ENCODE data around the gene LMOD3. TPM values are rescaled to one million over a fixed set of nuclear protein-coding genes. Genes with fewer than 3 reads are reported as not detected.

Gene LMOD3
- total and polyA plus RNA-seq, 2 of the 4 experiments (the other 2 are of a cell fraction), result not detected

DNA sequence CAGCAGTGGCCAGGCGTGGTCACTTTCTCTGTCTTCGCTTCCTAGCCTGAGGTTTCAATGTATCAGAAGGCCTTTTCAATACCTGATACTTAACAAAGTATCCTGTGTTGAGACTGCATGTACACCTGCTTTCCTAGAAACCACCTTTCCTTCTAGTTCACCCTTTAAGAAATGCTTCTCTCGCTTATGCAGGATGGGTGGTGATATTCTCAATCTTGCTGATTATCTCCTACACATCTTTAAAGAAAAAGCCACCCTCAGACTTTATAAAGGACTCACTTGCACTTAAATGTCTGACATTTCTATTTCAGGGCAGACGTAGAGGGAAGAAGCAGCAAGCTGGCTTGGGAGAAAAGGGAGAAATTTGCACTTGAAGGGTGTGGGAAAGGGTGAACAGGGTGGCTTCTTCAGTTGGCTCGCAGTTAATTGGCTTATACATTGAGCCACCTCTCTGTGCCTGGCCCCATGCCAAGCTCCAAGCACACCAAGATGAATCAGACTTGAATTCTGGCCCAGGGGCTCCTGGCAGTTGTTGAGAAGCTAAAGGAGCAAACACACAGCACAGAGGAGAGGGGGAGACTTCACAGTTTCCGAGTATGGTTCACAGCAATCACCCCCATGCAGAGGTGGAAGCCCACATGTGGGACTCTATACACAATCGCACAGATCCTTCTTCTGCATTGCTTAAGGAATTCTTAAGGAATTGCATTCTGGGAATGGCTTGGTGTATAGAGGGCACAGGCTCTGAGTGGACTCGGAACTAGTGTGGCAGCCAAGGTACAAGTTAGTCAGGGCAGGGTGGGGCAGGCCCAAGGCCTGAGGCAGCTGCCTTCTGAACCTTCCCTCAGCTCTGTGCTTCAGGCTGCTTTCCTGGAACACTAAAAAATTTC, 36.3 kb downstream of the LMOD3 start:
- intact Hi-C loops (cut with micrococcal nuclease), result loop anchor here (10.0 kb wide), 2 partner anchors 779 to 859 kb away; no protein-coding TSS in a partner anchor
- TF ChIP-seq RCOR1 (IDR thresholded peaks at IDR 0.05; ENCODE audit: insufficient replicate concordance, low read length) (peak; percentile 14), FOS (IDR thresholded peaks at IDR 0.05; ENCODE audit: low read depth, low read length) (no peak), POLR2A (IDR thresholded peaks at IDR 0.05; ENCODE audit: low read depth, low read length) (no peak), RAD21 (IDR thresholded peaks at IDR 0.05; ENCODE audit: low read length) (no peak), RFX5 (IDR thresholded peaks at IDR 0.05; ENCODE audit: low read depth, low read length) (no peak), MAZ (IDR thresholded peaks at IDR 0.05; ENCODE audit: borderline replicate concordance, low read depth, low read length) (no peak), CEBPB (IDR thresholded peaks at IDR 0.05; ENCODE audit: low read depth, low read length) (0 out of 2 replicates have a peak, but pooled peaks have one; percentile 4), BHLHE40 (IDR thresholded peaks at IDR 0.05; ENCODE audit: low read depth, low read length) (no peak), NFE2L2 (IDR thresholded peaks at IDR 0.05; ENCODE audit: low read depth, low read length) (no peak), SMC3 (IDR thresholded peaks at IDR 0.05; ENCODE audit: low read depth, low read length) (no peak), MXI1 (IDR thresholded peaks at IDR 0.05; ENCODE audit: borderline replicate concordance, low read depth, low read length) (no peak), MAFK (IDR thresholded peaks at IDR 0.05; ENCODE audit: low read depth, low read length) (no peak), CHD1 (IDR thresholded peaks at IDR 0.05; ENCODE audit: low read depth, low read length) (0 out of 2 replicates have a peak, but pooled peaks have one; percentile 73)
- TF ChIP-seq, protein P1, sequence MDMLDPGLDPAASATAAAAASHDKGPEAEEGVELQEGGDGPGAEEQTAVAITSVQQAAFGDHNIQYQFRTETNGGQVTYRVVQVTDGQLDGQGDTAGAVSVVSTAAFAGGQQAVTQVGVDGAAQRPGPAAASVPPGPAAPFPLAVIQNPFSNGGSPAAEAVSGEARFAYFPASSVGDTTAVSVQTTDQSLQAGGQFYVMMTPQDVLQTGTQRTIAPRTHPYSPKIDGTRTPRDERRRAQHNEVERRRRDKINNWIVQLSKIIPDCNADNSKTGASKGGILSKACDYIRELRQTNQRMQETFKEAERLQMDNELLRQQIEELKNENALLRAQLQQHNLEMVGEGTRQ (IDR thresholded peaks at IDR 0.05; ENCODE audit: low read depth, low read length), result no peak
- TF ChIP-seq, protein P2, sequence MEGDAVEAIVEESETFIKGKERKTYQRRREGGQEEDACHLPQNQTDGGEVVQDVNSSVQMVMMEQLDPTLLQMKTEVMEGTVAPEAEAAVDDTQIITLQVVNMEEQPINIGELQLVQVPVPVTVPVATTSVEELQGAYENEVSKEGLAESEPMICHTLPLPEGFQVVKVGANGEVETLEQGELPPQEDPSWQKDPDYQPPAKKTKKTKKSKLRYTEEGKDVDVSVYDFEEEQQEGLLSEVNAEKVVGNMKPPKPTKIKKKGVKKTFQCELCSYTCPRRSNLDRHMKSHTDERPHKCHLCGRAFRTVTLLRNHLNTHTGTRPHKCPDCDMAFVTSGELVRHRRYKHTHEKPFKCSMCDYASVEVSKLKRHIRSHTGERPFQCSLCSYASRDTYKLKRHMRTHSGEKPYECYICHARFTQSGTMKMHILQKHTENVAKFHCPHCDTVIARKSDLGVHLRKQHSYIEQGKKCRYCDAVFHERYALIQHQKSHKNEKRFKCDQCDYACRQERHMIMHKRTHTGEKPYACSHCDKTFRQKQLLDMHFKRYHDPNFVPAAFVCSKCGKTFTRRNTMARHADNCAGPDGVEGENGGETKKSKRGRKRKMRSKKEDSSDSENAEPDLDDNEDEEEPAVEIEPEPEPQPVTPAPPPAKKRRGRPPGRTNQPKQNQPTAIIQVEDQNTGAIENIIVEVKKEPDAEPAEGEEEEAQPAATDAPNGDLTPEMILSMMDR (conservative IDR thresholded peaks at IDR 0.05; ENCODE audit: low read depth, low read length), result no peak

More for the DNA sequence above, 36.3 kb downstream of the LMOD3 start:
- Histone ChIP-seq H3K4me3 (ENCODE audit: insufficient read depth, low read depth, low read length) (peak overlapping the region; percentile 87), H4K5ac (ENCODE audit: low read depth, low read length) (peak overlapping the region; percentile 73), H4K8ac (ENCODE audit: low read depth in 2 of 2, low read length in 2 of 2) (peak overlapping the region; percentile 67 to 93; a peak in 3 of 4 replicates), H3K79me1 (ENCODE audit: low read depth in 1 of 2, low read length in 2 of 2) (peaks cover 8 to 52% of the 10 kb centered on the region in 2 experiments; a peak in 3 of 4 replicates), H4K91ac (ENCODE audit: insufficient read depth, low read depth, low read length) (peak overlapping the region; percentile 89), H3K4ac (ENCODE audit: low read depth, low read length) (peak overlapping the region; percentile 97), H3K9me1 (ENCODE audit: insufficient read depth, low read length) (peaks cover 25% of the 10 kb centered on the region), H3K18ac (ENCODE audit: low read depth, low read length) (peak overlapping the region; percentile 80), H2BK120ac (ENCODE audit: low read depth, low read length) (peak overlapping the region; percentile 90), H3K9ac (ENCODE audit: low read depth, low read length) (peak overlapping the region; percentile 79), H2BK5ac (ENCODE audit: low read depth, low read length, poor library complexity, severe bottlenecking) (peak overlapping the region; percentile 87), H4K20me1 (ENCODE audit: insufficient read depth, low read length) (peaks cover 23% of the 10 kb centered on the region; the same call in 1 of the 2 replicates), H3K4me1 (ENCODE audit: control insufficient read depth, insufficient read depth, low read length) (peaks cover 14% of the 10 kb centered on the region), H2AK5ac (ENCODE audit: low read depth, low read length) (peak overlapping the region; percentile 87), H2AFZ (replicated peaks; ENCODE audit: low read length, poor library complexity) (peak overlapping the region; percentile 83), H3K56ac (ENCODE audit: extremely low read depth, insufficient read depth, low read length) (peak overlapping the region; percentile 86), H3K9me3 (ENCODE audit: control insufficient read depth, insufficient read depth, low read length) (no peaks in the 10 kb centered on the region), H3K27ac (ENCODE audit: insufficient read depth, low read length) (peak overlapping the region; percentile 86), H3K4me2 (ENCODE audit: low read depth, low read length) (peak overlapping the region; percentile 78), H2BK20ac (ENCODE audit: low read depth, low read length) (peak overlapping the region; percentile 66), H2AK9ac (replicated peaks; ENCODE audit: low read depth, low read length, poor library complexity) (peak overlapping the region; percentile 99), H3K14ac (replicated peaks; ENCODE audit: low read depth, low read length) (peak overlapping the region; percentile 97), H2BK15ac (ENCODE audit: low read depth, low read length) (peak overlapping the region; percentile 67; the same call in 2 of the 3 replicates), H3K36me3 (ENCODE audit: control insufficient read depth, insufficient read depth, low read length) (peaks cover 3% of the 10 kb centered on the region; the same call in 1 of the 2 replicates), H3K27me3 (ENCODE audit: control insufficient read depth, insufficient read depth, low read length) (no peaks in the 10 kb centered on the region), H3K23ac (ENCODE audit: low read depth, low read length) (peak overlapping the region; percentile 83)
- ChIA-PET CTCF (interaction anchor here (0.7 to 1.4 kb wide), 4 partner anchors 35 to 1787 kb away, joined by 3 to 7 read pairs (median 3); no protein-coding TSS in a partner anchor), POLR2A (ENCODE audit: unreplicated experiment) (interaction anchor here (0.6 kb wide), 1 partner anchor 474 kb away, joined by 3 read pairs; no protein-coding TSS in a partner anchor)
- no TSS peak for BruUV-seq (replicated peaks)
- DNase-seq (peak; percentile 92), ATAC-seq (ENCODE audit: low read depth) (peak; percentile 36)
- in situ Hi-C loops (cut with MboI; ENCODE audit: low sequenced_read_pairs), result no loop called here
- 0% methylated on average over 1 of the region's 8 CpGs; no CpG with 5 or more reads in 1 of the 2 experiments for WGBS, 2 experiments (ENCODE audit: extremely low coverage in 2 of 2, insufficient read length in 1 of 2)
- dilution Hi-C loops (cut with HindIII; ENCODE audit: low sequenced_read_pairs, unreplicated experiment), result no loop called here
